ENCODE data around the gene FOXO4.

GRCh38 chrX:71067089-71067488 lies 28.6 kb upstream of the FOXO4 start:
- TF ChIP-seq CTCF (IDR thresholded peaks at IDR 0.05) (no peak), POLR2A (IDR thresholded peaks at IDR 0.05; ENCODE audit: low read depth) (no peak)

Measured in esophagus muscularis mucosa (tissue), 3 donors.